GM12873 (cell line): ENCODE data around the gene AUTS2.

Experiments
- CTCF ChIP-seq: IDR thresholded peaks from 2 replicates; pipeline ENCODE4 v1.5.1; 2012; ENCODE audit warnings: low read depth, mild to moderate bottlenecking, moderate library complexity, low read length, control low read depth; ENCODE audit not compliant: insufficient read depth; ENCODE audit errors: missing control alignments

The AUTS2 gene

DNA sequence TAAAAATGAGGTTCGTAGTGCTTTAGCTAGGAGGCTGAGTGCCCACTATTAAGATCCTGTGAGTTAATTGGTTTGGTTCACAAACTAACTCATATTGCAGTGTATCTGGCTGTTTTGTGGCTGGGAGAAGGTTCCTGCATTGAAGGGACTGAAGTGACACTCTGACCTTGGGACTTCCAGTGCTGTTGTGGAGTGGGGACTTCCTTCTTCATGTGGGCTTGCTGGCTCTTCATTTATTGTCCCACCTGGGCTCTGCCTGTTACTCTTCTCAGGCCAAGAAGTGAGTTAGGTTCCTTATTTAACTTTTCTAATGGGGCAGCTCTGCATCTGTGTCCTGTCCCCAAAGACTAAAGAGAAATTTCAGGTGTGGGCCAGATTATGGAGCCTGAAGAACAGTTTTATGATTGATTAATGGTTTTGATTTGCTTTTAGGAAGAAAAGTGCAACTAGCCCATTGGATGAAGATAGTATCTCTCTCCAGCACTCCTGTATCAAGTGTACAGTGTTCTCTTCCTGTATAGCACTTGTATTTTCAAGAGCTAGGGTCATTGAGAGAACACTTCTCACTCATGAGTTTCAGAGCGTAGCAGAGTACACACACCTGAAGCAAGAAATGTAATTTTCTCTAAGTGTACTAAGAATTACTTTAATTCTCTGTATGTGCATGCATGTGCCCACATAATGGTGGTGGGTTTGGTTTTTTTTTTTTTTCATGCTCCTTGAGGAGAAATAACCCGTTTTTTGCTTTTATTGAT, 54.8 kb downstream of the AUTS2 start:
- TF ChIP-seq CTCF = no peak

DNA sequence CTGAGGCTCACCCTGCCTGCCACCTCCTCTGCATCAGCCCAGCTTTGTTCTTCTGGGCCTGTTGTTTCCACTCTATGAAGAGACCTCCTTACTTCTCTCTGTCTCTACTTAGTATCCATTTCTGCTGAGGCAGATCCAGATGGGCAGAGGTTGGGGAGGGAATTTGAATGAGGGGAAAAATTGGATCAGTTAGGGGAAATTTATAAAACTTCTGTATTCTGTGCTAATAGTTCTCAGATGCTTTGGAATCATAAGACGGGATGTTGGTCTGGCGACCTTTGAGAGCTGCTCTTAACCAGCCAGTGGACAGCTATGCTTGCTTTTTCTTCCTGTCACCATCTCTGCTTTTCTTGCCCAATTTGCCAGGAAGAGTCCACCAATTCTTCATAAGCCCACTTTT, 55.5 kb downstream of the AUTS2 start:
- no peak for TF ChIP-seq CTCF

- TF ChIP-seq CTCF = no peak
These were observed 56.1 kb downstream of the AUTS2 start for GRCh38 chr7:69654381-69654780.

DNA sequence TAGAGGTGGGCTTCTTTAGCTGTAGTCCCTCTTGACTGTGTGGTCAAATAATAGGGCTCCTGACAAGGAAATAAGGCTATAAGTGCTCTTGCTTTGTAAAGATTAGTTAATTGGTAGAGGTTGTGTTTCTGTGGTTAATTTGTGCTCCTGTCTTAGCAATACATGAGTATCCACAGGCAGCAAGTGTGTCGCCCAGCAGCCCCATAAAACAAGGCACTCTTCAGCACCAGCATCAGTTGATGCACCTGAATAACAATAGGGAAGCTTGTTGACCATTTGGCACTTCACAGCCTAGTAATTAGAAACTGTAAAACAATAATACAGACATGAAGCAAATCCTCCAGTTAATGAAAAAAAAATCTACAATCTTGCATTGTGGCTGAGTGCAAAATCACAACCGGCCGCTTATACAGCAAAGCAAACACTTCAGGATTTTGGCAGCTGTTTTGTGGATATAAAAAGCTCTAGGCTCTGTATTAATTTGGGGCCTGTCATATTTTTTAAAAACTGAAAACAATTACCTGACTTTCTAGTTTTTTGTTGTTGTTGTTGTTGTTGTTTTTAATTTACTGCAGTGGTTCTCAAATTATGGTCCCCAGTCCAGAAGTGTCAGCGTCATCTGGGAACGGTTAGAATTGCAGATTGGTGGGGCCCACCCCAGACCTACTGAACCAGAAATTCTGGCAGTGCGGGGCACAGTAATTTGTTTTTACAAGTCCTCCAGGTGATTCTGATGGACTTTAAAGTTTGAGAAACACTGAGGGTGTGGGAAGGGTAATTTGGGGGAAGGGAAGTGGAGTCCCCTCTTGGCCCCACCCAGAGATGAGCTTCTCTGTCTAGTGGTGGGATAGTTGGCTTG, 56.8 kb downstream of the AUTS2 start:
- TF ChIP-seq CTCF = no peak

GRCh38 chr7:69656077-69656476, 57.8 kb downstream of the AUTS2 start:
- no peak for TF ChIP-seq CTCF

DNA sequence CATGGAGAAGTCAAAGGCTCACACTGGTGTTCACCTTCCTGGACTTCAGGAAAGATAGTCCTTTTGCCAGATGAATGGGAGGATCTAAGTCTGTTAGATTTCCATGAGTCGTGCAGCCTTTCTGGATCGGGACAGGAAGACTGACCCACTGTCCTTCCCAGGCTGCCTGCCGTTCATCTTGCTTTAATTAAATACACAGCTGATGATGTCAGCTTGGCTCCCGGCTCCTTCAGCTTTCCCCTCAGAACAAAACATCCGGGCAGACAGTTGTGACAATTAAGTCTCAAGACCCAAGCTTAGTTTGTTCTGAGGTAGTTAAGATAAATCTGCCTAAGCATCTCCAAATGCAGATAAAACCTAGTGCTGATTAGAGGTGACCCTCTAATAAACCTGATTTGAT, 58.6 kb downstream of the AUTS2 start:
- TF ChIP-seq CTCF = no peak

DNA sequence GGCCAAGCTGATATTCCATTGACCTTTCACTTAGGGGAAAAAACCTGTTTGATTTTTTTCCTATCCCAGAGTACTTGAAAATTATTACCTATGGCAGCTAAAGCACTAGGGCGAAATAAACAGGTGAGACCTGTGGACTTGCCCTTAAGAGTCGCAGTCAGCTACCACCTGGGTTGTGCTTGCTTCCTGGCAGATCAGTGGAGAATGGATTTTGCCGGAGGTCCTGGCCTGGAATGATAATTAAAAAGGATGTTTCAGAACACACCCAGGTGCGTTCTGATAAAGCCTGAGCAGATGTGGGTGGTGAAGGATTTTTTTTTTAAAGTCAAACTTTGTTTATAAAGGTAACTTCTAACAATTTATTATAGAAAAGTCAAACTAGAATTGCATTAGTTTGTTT, 59.1 kb downstream of the AUTS2 start:
- TF ChIP-seq CTCF = no peak
